Stimulated activated CD4-positive, alpha-beta T cell treated with anti-CD3 and anti-CD28 coated beads, Interleukin-1b, Interleukin-23, amount 100 ng/mL, for 4 hours (primary cell): ENCODE measurements around the gene EFCAB6.

Source experiments
- DNase-seq, 2 donors: peaks; one replicate each; pipeline ENCODE4 v3.0.0-alpha.2; 2020; ENCODE audit warnings: low read depth in 2 of 2

The EFCAB6 gene

DNA sequence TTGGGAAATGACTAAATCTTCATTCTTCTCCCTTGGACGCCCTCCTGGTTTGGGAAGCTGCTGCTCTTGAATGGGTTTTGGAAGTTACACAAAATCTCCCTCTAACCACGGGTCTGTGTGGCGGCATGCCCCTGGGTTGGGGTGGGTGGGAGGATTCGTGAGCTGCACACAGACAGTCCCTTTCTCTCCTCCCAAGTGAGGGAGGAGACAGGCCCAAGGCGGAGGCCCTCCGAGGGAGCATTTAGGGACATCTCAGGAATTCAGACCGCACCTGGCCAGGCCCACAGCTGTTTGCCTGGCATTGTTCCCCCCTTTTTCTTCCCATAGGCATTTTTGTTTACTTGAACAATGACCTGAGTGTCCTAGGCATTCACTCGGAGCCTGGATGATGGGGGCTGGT is 306.2 kb downstream of the EFCAB6 start:
- DNase-seq: no peak

- DNase-seq: no peak
Observed at GRCh38 chr22:43505423-43505822, 306.7 kb downstream of the EFCAB6 start.

DNA sequence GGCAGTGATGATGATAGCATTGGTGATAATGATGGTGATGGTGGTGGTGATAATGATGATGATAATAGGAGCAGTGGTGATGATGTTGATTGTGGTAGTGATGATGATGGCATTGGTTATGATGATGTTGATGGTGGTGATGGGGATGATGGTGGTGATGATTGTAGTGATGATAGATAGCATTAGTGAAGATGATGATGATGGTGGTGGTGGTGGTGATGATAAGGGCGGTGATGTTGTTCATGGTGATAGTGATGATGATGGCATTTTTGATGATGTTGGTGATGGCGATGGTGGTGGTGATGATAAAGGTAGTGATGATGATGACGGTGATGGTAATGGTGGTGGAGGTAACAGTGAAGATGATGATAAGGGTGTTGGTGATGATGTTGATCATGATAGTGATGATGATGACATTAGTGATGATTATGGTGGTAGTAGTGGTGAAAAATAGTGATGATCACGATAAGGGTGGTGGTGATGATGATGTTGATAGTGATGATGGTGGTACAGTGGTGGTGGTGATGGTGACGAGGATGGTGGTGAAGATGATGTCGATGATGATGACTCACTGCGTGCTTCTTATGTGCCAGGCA is 307.3 kb downstream of the EFCAB6 start:
- no peak for DNase-seq

- no peak for DNase-seq
Observed at GRCh38 chr22:43504068-43504467, 308.0 kb downstream of the EFCAB6 start.

- no peak for DNase-seq
Observed at GRCh38 chr22:43502306-43502874, 309.7 kb downstream of the EFCAB6 start.

GRCh38 chr22:43501878-43502277 is 310.2 kb downstream of the EFCAB6 start:
- DNase-seq: no peak

- no peak for DNase-seq
Observed at GRCh38 chr22:43500792-43501785, 311.0 kb downstream of the EFCAB6 start.

GRCh38 chr22:43498856-43499253 is 313.2 kb downstream of the EFCAB6 start:
- DNase-seq: no peak

DNA sequence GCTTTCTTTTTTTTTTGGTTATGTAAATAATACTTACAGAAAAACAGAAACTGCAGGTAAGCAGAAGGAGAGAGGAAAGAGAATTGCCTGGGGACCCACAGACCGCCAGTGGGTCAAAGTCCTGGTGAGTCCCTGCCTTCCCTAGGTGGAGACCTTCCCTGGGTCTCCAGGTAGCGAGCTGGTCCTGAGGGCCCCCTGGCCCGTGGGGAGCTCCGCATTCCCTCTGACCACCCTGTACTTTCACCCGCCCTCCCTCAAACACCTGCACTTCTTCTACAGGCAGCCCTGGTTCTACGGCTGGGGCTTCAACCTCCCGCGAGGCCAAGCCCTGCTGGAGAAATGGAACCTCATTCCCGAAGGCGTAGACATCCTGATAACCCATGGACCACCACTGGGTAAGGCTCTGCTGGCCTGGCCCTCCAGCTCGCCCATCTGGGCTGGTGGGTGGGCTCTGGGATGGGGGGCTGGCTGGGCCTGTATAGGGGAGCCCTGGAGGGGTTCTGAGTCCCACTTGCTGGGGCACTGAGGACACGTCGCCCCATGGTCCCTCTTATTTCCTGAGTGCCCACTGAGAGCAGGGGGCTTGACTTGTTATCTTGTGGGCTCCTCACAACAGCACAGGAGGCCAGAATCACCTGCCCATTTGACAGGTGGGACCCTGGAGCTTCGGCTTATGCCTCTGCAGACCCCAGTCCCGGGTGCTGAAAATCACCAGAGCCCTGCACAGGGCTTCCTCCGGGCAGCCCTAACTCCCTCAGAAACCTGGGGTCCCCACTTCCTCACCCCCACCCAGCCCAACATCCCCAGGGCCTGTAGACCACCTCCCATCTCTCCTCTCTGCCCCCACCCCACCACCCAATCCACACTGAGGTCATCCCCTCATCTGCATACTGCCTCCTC is 313.9 kb downstream of the EFCAB6 start:
- no peak for DNase-seq

- no peak for DNase-seq
Observed at GRCh38 chr22:43493297-43493696, 318.8 kb downstream of the EFCAB6 start.

DNA sequence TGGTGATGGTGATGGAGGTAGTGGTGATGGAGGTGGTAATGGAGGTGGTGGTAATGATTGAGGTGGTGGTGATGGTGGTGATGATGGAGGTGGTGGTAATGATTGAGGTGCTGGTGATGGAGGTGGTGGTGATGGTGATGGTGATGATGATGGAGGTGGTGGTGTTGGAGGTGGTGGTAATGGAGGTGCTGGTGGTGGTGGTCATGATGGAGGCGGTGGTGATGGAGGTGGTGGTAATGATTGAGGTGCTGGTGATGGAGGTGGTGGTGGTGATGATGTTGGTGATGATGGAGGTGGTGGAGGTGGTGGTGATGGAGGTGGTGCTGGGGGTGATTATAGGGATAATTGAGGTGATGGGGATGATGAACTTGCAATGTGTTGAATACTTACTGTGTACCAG is 320.4 kb downstream of the EFCAB6 start:
- no peak for DNase-seq

GRCh38 chr22:43491177-43491576 is 320.9 kb downstream of the EFCAB6 start:
- no peak for DNase-seq

GRCh38 chr22:43490311-43490710 is 321.8 kb downstream of the EFCAB6 start:
- no peak for DNase-seq

DNA sequence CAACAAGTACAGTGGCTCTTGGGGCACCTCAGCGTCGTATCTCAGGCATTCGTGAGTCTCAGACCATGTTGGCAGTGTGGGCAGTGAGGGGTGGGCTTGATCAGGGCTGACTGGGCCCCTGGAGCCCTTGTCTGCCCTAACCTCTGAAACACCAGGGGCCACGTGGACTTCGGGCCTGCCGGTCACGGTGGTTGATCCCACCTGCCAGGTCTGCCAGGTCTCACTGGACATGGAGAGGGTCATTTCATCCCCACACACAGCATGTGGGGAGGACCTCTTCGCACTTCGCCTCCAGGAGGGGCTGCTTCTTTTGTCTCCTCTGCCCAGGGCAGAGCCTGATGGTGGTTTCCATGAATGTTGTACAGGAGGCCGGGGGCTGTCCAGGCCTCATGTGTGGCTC is 323.2 kb downstream of the EFCAB6 start:
- DNase-seq: no peak

- DNase-seq: no peak
Observed at GRCh38 chr22:43488031-43488866, 323.9 kb downstream of the EFCAB6 start.

GRCh38 chr22:43487311-43488030 is 324.6 kb downstream of the EFCAB6 start:
- DNase-seq: no peak

GRCh38 chr22:43485502-43486089 is 326.5 kb downstream of the EFCAB6 start:
- no peak for DNase-seq

GRCh38 chr22:43484227-43484626 is 327.9 kb downstream of the EFCAB6 start:
- DNase-seq: no peak

DNA sequence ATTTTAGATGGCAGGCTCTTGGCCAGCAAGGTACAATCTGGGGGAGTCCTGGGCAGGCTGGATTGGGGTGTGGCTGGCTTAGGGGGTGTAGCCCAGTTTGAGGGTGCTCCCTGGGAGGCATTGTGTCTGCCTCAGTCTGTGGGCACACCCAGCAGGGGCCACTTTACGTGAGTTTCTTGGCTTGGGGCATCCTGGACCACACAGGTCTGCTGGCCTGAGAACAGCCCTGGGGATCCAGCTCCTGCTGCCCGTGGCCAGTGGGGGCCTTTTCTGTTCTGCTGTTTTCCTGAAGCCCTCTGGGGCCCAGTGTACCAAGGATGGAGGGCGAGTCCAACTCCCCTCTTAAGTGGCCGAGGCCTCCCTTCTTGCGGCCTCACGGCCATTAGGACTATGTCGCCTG is 328.4 kb downstream of the EFCAB6 start:
- no peak for DNase-seq

GRCh38 chr22:43483266-43483665 is 328.8 kb downstream of the EFCAB6 start:
- DNase-seq: no peak
